RWPE1 (cell line): Measurements from ENCODE around the gene EFS.

ENCODE experiments used
- CTCF ChIA-PET: fragments of 350-600 bp; sonication (Branson Sonifier 250); formaldehyde crosslinking; extraction: SDS; loops from one replicate; lab custom pipeline; 2021; lab: Yijun Ruan, JAX
- POLR2A ChIA-PET: fragments of 400-600 bp; formaldehyde crosslinking; extraction: SDS; loops from one replicate; lab custom pipeline; 2020; ENCODE audit warnings: antibody characterized with exemption; ENCODE audit not compliant: low non-redundant PET; lab: Yijun Ruan, JAX
- DNase-seq: peaks from one replicate; pipeline ENCODE4 v3.0.0; 2012; ENCODE audit warnings: low spot score
- H3K27ac ChIP-seq: fragments of 450-650 bp; 2 replicates; pipeline ENCODE4 v1.5.1; 2017
- TF ChIP-seq, protein P1 (sequence below): fragments of 450-650 bp; conservative IDR thresholded peaks from 2 replicates; pipeline ENCODE4 v1.5.1; 2017; ENCODE audit warnings: low read depth, mild to moderate bottlenecking

The EFS gene

GRCh38 chr14:23366426-23366921 lies 1.5 kb upstream of the EFS start:
- peak overlapping the region; percentile 97 for H3K27ac ChIP-seq
- TF ChIP-seq, protein P1, sequence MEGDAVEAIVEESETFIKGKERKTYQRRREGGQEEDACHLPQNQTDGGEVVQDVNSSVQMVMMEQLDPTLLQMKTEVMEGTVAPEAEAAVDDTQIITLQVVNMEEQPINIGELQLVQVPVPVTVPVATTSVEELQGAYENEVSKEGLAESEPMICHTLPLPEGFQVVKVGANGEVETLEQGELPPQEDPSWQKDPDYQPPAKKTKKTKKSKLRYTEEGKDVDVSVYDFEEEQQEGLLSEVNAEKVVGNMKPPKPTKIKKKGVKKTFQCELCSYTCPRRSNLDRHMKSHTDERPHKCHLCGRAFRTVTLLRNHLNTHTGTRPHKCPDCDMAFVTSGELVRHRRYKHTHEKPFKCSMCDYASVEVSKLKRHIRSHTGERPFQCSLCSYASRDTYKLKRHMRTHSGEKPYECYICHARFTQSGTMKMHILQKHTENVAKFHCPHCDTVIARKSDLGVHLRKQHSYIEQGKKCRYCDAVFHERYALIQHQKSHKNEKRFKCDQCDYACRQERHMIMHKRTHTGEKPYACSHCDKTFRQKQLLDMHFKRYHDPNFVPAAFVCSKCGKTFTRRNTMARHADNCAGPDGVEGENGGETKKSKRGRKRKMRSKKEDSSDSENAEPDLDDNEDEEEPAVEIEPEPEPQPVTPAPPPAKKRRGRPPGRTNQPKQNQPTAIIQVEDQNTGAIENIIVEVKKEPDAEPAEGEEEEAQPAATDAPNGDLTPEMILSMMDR = no peak
- CTCF ChIA-PET = interaction anchor here (0.6 to 1.9 kb wide), 4 partner anchors 13 to 27 kb away, joined by 3 to 13 read pairs (median 6); partner anchors contain the start of gene SLC22A17
- POLR2A ChIA-PET = interaction anchor here (0.7 to 1.2 kb wide), 2 partner anchors 9 to 110 kb away, joined by 3 read pairs; no protein-coding TSS in a partner anchor
- DNase-seq = peak; percentile 80

- POLR2A ChIA-PET = interaction anchor here (0.7 kb wide), 1 partner anchor 111 kb away, joined by 3 read pairs; no protein-coding TSS in a partner anchor
- H3K27ac ChIP-seq = peak overlapping the region; percentile 97
- CTCF ChIA-PET = interaction anchor here (0.6 to 1.2 kb wide), 4 partner anchors 13 to 65 kb away, joined by 3 to 7 read pairs (median 4); partner anchors contain the start of gene SLC22A17
- TF ChIP-seq, protein P1 = no peak
- DNase-seq = peak; percentile 72
Observed at GRCh38 chr14:23365732-23366425, 907 bp upstream of the EFS start.

DNA sequence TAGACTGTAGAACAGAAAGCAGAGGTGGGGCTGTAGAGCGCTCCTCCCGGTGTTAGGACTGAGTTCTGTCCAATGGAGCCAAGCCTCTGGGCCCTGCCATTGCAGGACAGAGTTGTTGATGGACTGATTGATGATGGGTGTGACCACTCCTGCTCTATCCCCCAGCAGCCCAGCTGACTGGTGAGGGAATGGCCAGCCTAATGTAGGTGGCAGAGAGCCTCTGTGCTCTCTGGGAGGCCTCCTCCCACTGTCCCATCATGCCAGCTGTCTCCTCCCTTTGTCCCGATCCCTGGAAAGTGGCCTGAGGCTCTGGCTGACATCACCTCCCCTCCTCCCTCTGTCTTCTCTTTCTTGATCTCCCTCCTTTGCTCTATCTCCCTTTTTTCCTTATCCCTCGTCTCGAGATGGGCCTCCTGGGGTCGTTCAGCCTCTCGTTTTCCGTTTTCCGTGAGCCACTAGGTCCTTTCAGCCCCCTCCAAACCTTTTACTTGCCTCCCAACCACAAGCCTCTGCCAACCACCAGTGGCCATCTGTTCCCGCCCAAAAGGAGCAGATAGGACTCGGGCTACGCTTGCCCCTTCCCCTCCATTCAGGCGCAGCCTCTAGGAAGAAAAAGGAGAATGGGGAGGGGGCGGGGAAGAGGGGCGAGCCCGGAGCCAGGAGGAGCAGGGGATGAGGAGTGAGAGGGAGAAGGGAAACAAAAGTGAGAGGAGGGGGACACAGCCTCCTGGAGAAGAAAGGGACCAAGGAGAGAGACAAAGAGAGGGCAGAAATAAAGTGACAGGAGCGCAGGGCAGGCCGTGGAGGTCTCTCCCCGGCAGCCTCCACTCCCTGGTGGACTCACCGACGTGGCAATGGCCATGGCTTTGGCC lies 572 bp downstream of the EFS start:
- peak overlapping the region; percentile 97 for H3K27ac ChIP-seq
- POLR2A ChIA-PET = interaction anchor here (0.7 kb wide), 1 partner anchor 17 kb away, joined by 6 read pairs; no protein-coding TSS in a partner anchor
- CTCF ChIA-PET = interaction anchor here (0.5 to 0.6 kb wide), 2 partner anchors 26 to 877 kb away, joined by 3 to 5 read pairs; no protein-coding TSS in a partner anchor
- DNase-seq = no peak
- TF ChIP-seq, protein P1 = no peak

DNA sequence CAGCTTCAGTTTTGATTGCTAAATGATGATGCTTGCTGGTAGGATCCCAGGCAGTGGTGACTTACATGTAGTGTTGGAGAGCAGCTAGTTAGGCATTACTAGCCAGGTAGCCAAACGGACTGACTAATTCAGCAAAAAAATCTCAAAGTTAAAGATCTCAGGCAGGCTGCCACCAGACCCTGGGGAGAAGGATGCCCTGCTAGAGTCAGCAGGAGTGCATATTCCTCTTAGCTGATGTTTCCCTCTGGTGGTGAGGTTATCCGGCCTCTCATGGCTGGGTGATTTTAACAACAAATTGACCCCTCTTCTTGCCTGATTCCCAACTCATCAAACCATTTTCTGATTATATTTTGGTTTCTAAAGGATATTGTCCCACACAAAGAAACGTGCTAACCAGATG lies 2.8 kb downstream of the EFS start:
- no peak for DNase-seq
- CTCF ChIA-PET = interaction anchor here (0.6 kb wide), 1 partner anchor 306 kb away, joined by 3 read pairs; no protein-coding TSS in a partner anchor
- no peak overlapping the region for H3K27ac ChIP-seq
- TF ChIP-seq, protein P1 = no peak
- POLR2A ChIA-PET = interaction anchor here (0.7 kb wide), 1 partner anchor 36 kb away, joined by 4 read pairs; no protein-coding TSS in a partner anchor

DNA sequence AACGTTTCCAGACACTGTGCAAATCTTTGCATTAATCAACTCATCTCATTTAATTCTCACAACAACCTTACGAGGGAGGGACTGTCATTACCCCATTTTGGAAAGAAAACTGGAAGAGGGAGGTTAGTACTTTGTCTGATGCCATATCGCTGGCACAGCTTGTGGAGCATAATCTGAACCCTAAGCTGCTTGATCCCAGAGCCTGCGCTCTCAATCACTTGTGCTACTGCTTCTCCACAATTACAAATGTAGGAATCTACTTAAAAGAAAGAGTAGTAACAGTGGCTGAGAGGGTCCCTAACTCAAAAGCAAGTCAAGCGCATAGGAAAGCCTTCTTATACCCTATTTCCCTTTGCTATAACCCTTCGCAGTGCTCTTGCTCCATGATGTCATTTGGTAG lies 3.2 kb downstream of the EFS start:
- no peak overlapping the region for H3K27ac ChIP-seq
- TF ChIP-seq, protein P1 = no peak
- no peak for DNase-seq
- ChIA-PET CTCF (no interaction called here), POLR2A (no interaction called here)

- TF ChIP-seq, protein P1 = no peak
- H3K27ac ChIP-seq = no peak overlapping the region
- ChIA-PET CTCF (no interaction called here), POLR2A (no interaction called here)
- DNase-seq = no peak
Observed at GRCh38 chr14:23361320-23361719, 3.7 kb downstream of the EFS start.
